H1 (cell line): Measurements from ENCODE around the gene SIGLEC10. TPM values are rescaled to one million over a fixed set of nuclear protein-coding genes. Genes with fewer than 3 reads are reported as not detected.

Experiments
- CTCF ChIA-PET: fragments of 300-600 bp; sonication (Branson Sonifier 250); formaldehyde crosslinking; loops from one replicate; lab custom pipeline; 2021; ENCODE audit not compliant: partially characterized antibody; lab: Charles Lee
- POLR2A ChIA-PET: fragments of 300-600 bp; sonication (Branson Sonifier 250); formaldehyde crosslinking; loops from one replicate; lab custom pipeline; 2021; ENCODE audit warnings: inconsistent platforms; ENCODE audit not compliant: partially characterized antibody; lab: Charles Lee
- DNase-seq, 2 experiments: peaks; one replicate each; pipeline versions ENCODE4 v3.0.0 to v3.0.0-alpha.2; 2010 to 2022; ENCODE audit warnings: low spot score in 2 of 2, low read depth in 1 of 2, mixed read lengths in 1 of 2
- FAIRE-seq: peaks from 2 replicates; lab custom pipeline; 2011; peaks lifted over from hg19 to GRCh38; lab: Jason Lieb, UNC
- H2AFZ ChIP-seq: 2 replicates; pipeline ENCODE4 v1.8.1; 2012; ENCODE audit warnings: low read length, inconsistent platforms
- H2AK5ac ChIP-seq: 2 replicates; pipeline ENCODE4 v1.6.1; 2013; ENCODE audit warnings: low read depth, low read length
- H2BK120ac ChIP-seq: replicated peaks from 2 replicates; pipeline ENCODE3; 2013; ENCODE audit warnings: low read depth, low read length, inconsistent platforms
- H2BK12ac ChIP-seq: 2 replicates; pipeline ENCODE4 v1.6.1; 2013; ENCODE audit warnings: low read depth, low read length
- H2BK15ac ChIP-seq: 2 replicates; pipeline ENCODE4 v1.6.1; 2013; ENCODE audit warnings: low read length
- H2BK20ac ChIP-seq: 2 replicates; pipeline ENCODE4 v1.6.1; 2013; ENCODE audit warnings: low read length
- H2BK5ac ChIP-seq: 2 replicates; pipeline ENCODE4 v1.6.1; 2013; ENCODE audit warnings: low read depth, low read length
- H3K14ac ChIP-seq: 2 replicates; pipeline ENCODE4 v1.6.1; 2013; ENCODE audit warnings: inconsistent platforms; ENCODE audit not compliant: insufficient read length
- H3K18ac ChIP-seq: 2 replicates; pipeline ENCODE4 v1.6.1; 2013; ENCODE audit warnings: low read length; ENCODE audit errors: extremely low read depth
- H3K23ac ChIP-seq: 2 replicates; pipeline ENCODE4 v1.6.1; 2013; ENCODE audit warnings: inconsistent platforms; ENCODE audit not compliant: insufficient read length
- H3K23me2 ChIP-seq: 2 replicates; pipeline ENCODE4 v1.6.1; 2013; ENCODE audit warnings: low read depth, low read length
- H3K27ac ChIP-seq: 2 replicates; pipeline ENCODE4 v1.6.1; 2011; ENCODE audit warnings: low read depth, low read length, inconsistent platforms
- H3K27me3 ChIP-seq, 4 experiments: replicated peaks in 1 of 4; 1 replicate in 1 of 4; 2 replicates in 3 of 4; pipeline versions ENCODE4 v1.6.1 to v1.8.1; 2011 to 2013; ENCODE audit warnings: low read length in 3 of 4, mild to moderate bottlenecking in 3 of 4, inconsistent platforms in 2 of 4, mixed read lengths in 2 of 4, moderate library complexity in 1 of 4; ENCODE audit not compliant: control insufficient read depth in 3 of 4, insufficient read depth in 3 of 4; ENCODE audit errors: extremely low read depth in 1 of 4
- H3K36me3 ChIP-seq, 4 experiments: 2 replicates each; pipeline versions ENCODE4 v1.6.1 to v1.8.1; 2011 to 2013; ENCODE audit warnings: mild to moderate bottlenecking in 4 of 4, low read length in 3 of 4, moderate library complexity in 2 of 4, control low read depth in 1 of 4, inconsistent platforms in 1 of 4; ENCODE audit not compliant: insufficient read depth in 4 of 4, control insufficient read depth in 2 of 4
- H3K4ac ChIP-seq: replicated peaks from 2 replicates; pipeline ENCODE3; 2013; ENCODE audit warnings: low read length, low read depth, mixed read lengths, inconsistent platforms; ENCODE audit not compliant: insufficient read length
- H3K4me1 ChIP-seq, 4 experiments: replicated peaks in 1 of 4; 1 replicate in 1 of 4; 2 replicates in 3 of 4; pipeline versions ENCODE4 v1.6.1 to v1.8.1; 2011 to 2013; ENCODE audit warnings: low read length in 3 of 4, inconsistent platforms in 2 of 4, mixed read lengths in 1 of 4; ENCODE audit not compliant: insufficient read depth in 4 of 4, control insufficient read depth in 3 of 4
- H3K4me2 ChIP-seq, 2 experiments: 2 replicates each; pipeline versions ENCODE4 v1.6.1 to v1.8.1; 2011 to 2013; ENCODE audit warnings: low read depth in 2 of 2, low read length in 2 of 2, control low read depth in 1 of 2, inconsistent platforms in 1 of 2, mild to moderate bottlenecking in 1 of 2; ENCODE audit not compliant: insufficient read depth in 1 of 2
- H3K4me3 ChIP-seq, 4 experiments: fragments of 200-600, 300-600 bp in 1 of 4; sonication (generic), shearing (Covaris generic), sonication (Bioruptor Twin) in 1 of 4; 2 replicates each; pipeline versions ENCODE4 v1.5.1 to v1.8.1; 2011 to 2016; ENCODE audit warnings: low read length in 4 of 4, low read depth in 3 of 4, control low read depth in 2 of 4, inconsistent platforms in 2 of 4, mild to moderate bottlenecking in 2 of 4, mixed read lengths in 1 of 4, moderate library complexity in 1 of 4; ENCODE audit not compliant: insufficient read depth in 2 of 4; ENCODE audit errors: extremely low read depth in 1 of 4
- H3K56ac ChIP-seq: replicated peaks from 2 replicates; pipeline ENCODE3; 2013; ENCODE audit warnings: low read depth, mild to moderate bottlenecking, mixed read lengths, low read length, inconsistent platforms; ENCODE audit not compliant: insufficient read length
- H3K79me1 ChIP-seq: 2 replicates; pipeline ENCODE4 v1.6.1; 2013; ENCODE audit warnings: low read depth, low read length, control low read depth
- H3K79me2 ChIP-seq, 2 experiments: 2 replicates each; pipeline versions ENCODE4 v1.6.1 to v1.8.1; 2012 to 2013; ENCODE audit warnings: low read length in 2 of 2, mild to moderate bottlenecking in 2 of 2, inconsistent platforms in 1 of 2; ENCODE audit not compliant: insufficient read depth in 2 of 2, control insufficient read depth in 1 of 2
- H3K9ac ChIP-seq, 4 experiments: replicated peaks in 1 of 4; 1 replicate in 1 of 4; 2 replicates in 3 of 4; pipeline versions ENCODE4 v1.6.1 to v1.8.1; 2011 to 2013; ENCODE audit warnings: low read depth in 3 of 4, low read length in 3 of 4, control low read depth in 2 of 4, mild to moderate bottlenecking in 2 of 4, moderate library complexity in 2 of 4, inconsistent platforms in 1 of 4; ENCODE audit errors: extremely low read depth in 1 of 4
- H3K9me3 ChIP-seq, 2 experiments: 2 replicates each; pipeline versions ENCODE4 v1.6.1 to v1.8.1; 2012 to 2013; ENCODE audit warnings: mild to moderate bottlenecking in 2 of 2, moderate library complexity in 2 of 2, control low read depth in 1 of 2, inconsistent platforms in 1 of 2, low read depth in 1 of 2, low read length in 1 of 2, mixed read lengths in 1 of 2; ENCODE audit not compliant: insufficient read depth in 2 of 2
- H4K20me1 ChIP-seq, 2 experiments: replicated peaks in 1 of 2; 2 replicates each; pipeline versions ENCODE3 to v1.8.1; 2011 to 2013; ENCODE audit warnings: inconsistent platforms in 2 of 2, low read length in 2 of 2, mild to moderate bottlenecking in 1 of 2; ENCODE audit not compliant: insufficient read depth in 2 of 2, control insufficient read depth in 1 of 2
- H4K5ac ChIP-seq: 2 replicates; pipeline ENCODE4 v1.6.1; 2013; ENCODE audit warnings: low read length, low read depth, mixed read lengths, inconsistent platforms; ENCODE audit not compliant: insufficient read length
- H4K8ac ChIP-seq: 2 replicates; pipeline ENCODE4 v1.8.0; 2013; ENCODE audit warnings: mild to moderate bottlenecking, moderate library complexity, low read length, inconsistent platforms; ENCODE audit not compliant: insufficient read depth; ENCODE audit errors: extremely low read depth
- H4K91ac ChIP-seq: replicated peaks from 2 replicates; pipeline ENCODE3; 2013; ENCODE audit warnings: low read length, mixed read lengths, inconsistent platforms; ENCODE audit not compliant: insufficient read length
- SIN3A ChIP-seq, 2 experiments: IDR thresholded peaks in 1 of 2; conservative IDR thresholded peaks in 1 of 2; 2 replicates each; pipeline ENCODE4 v1.6.1; 2011 to 2012; ENCODE audit warnings: low read length in 2 of 2, improper control_type of control experiment in 1 of 2, low read depth in 1 of 2, mild to moderate bottlenecking in 1 of 2
- WGBS, 2 experiments: shearing (Covaris generic) in 1 of 2; methylation state at CpG; one replicate each; pipeline versions ENCODE4 v1.1.6 to v1.1.7; 2013 to 2015; ENCODE audit warnings: low lambda C conversion rate in 2 of 2, mixed read lengths in 2 of 2, inconsistent platforms in 1 of 2, low coverage in 1 of 2, missing lambda C conversion rate in 1 of 2; ENCODE audit not compliant: insufficient replicate concordance in 2 of 2, insufficient coverage in 1 of 2, insufficient read length in 1 of 2; ENCODE audit errors: extremely low coverage in 1 of 2, missing lambda C conversion rate in 1 of 2; 5-methylcytosine and 5-hydroxymethylcytosine counted together
- polyA plus RNA-seq, 7 experiments: library from polyadenylated mRNA; depleted of rRNA in 3 of 7; stranded (reverse) in 5 of 7; unstranded in 2 of 7; fragments of >200 nt in 5 of 7; fragments of 200-250 nt in 2 of 7; gene quantifications; 1 replicate in 5 of 7; 2 replicates in 1 of 7; 4 replicates in 1 of 7; pipeline versions ENCODE4 v1.2.1 to v1.2.3, GENCODE V29; 2011 to 2013; ENCODE audit warnings: missing spikeins in 2 of 7, mixed read lengths in 2 of 7
- total RNA-seq: library from RNA; stranded (reverse); fragmentation: NEBNext Ultra II Directional; extraction: Animal tissue kit (Norgen Biotek cat#: 25700); gene quantifications from 2 replicates; pipeline ENCODE4 v1.2.1, GENCODE V29; 2021
- TF ChIP-seq, protein P1 (sequence below): IDR thresholded peaks from 2 replicates; pipeline ENCODE4 v1.6.1; 2011; ENCODE audit warnings: low read depth, mild to moderate bottlenecking, low read length; ENCODE audit not compliant: insufficient read depth

Gene SIGLEC10
- total and polyA plus RNA-seq, 2 of the 8 experiments (the other 6 are each of a cell fraction or from before 2014, with no cell fraction given) = 0.06 TPM; not detected in 1

DNA sequence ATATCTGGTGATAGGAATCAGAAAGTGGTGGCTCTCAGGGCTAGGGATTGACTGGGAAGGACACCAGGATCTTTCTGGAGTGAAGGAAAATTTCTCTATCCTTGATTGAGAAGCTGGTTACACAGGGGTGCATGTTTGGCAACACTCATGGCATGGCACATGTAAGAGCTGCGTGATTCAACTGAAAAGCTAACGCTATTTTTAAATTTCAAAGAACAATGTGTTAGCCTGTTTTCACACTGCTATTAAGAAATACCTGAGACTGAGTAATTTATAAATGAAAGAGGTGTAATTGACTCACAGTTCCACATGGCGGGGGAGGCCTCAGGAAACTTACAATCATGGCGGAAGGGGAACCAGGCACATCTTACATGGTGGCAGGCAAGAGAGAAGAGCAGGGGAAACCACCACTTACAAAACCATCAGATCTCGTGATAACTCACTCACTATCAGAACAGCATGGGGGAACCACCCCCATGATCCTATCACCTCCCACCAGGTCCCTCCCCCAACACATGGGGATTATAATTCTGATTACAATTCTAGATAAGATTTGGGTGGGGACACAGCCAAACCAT is 33.4 kb upstream of the SIGLEC10 start:
- Histone ChIP-seq H3K36me3 (no peaks in the 10 kb centered on the region), H3K79me2 (no peaks in the 10 kb centered on the region)
- CTCF ChIA-PET = interaction anchor here (1.2 to 5.2 kb wide), 2 partner anchors 13 to 64 kb away, joined by 3 to 25 read pairs; no protein-coding TSS in a partner anchor
- TF ChIP-seq SIN3A (conservative IDR thresholded peaks at IDR 0.05 in 1 of 2, IDR thresholded peaks at IDR 0.05 in 1 of 2; ENCODE audit: low read depth in 1 of 2, low read length in 2 of 2) = no peak
- TF ChIP-seq, protein P1, sequence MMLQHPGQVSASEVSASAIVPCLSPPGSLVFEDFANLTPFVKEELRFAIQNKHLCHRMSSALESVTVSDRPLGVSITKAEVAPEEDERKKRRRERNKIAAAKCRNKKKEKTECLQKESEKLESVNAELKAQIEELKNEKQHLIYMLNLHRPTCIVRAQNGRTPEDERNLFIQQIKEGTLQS = no peak

More for the DNA sequence above, 33.4 kb upstream of the SIGLEC10 start:
- no peak overlapping the region for H4K5ac ChIP-seq
- H2BK20ac ChIP-seq = no peak overlapping the region
- DNase-seq (no peak), FAIRE-seq (no peak)
- H3K23me2 ChIP-seq = no peaks in the 10 kb centered on the region
- no peak overlapping the region for H2BK12ac ChIP-seq
- H3K56ac ChIP-seq = no peak overlapping the region
- no peak overlapping the region for H3K23ac ChIP-seq
- no peak overlapping the region for H2AK5ac ChIP-seq
- H3K4me2 ChIP-seq = no peak overlapping the region
- no peak overlapping the region for H3K9ac ChIP-seq
- no peak overlapping the region for H3K4me3 ChIP-seq
- H3K4me1 ChIP-seq = no peaks in the 10 kb centered on the region
- no peak overlapping the region for H2AFZ ChIP-seq
- POLR2A ChIA-PET = no interaction called here
- H3K14ac ChIP-seq = no peak overlapping the region
- 78% methylated on average over 5 of the region's 5 CpGs; no CpG with 5 or more reads in 1 of the 2 experiments for WGBS, 2 experiments
- no peak overlapping the region for H4K8ac ChIP-seq
- H2BK120ac ChIP-seq = no peak overlapping the region
- H3K9me3 ChIP-seq = peaks cover 28 to 36% of the 10 kb centered on the region in 2 experiments
- H4K20me1 ChIP-seq = no peaks in the 10 kb centered on the region
- no peak overlapping the region for H4K91ac ChIP-seq
- no peak overlapping the region for H2BK5ac ChIP-seq
- no peaks in the 10 kb centered on the region for H3K27me3 ChIP-seq
- H3K27ac ChIP-seq = no peak overlapping the region
- no peaks in the 10 kb centered on the region for H3K79me1 ChIP-seq
- H2BK15ac ChIP-seq = no peak overlapping the region
- no peak overlapping the region for H3K4ac ChIP-seq
- H3K18ac ChIP-seq = no peak overlapping the region
